ENCODE results near the gene CD2.

GRCh38 chr1:116817582-116818064 lies 63.4 kb downstream of the CD2 start:
- TF ChIP-seq POLR2A (IDR thresholded peaks at IDR 0.05; ENCODE audit: low read length): no peak
- TF ChIP-seq GATA1 (IDR thresholded peaks at IDR 0.05; ENCODE audit: low read depth, low read length): no peak

Measured in erythroblast (primary cell).